Measurements from ENCODE around the gene DENND5A. TPM values are rescaled to one million over a fixed set of nuclear protein-coding genes. Genes with fewer than 3 reads are reported as not detected.

The DENND5A gene
- total and polyA plus RNA-seq, 2 of the 8 experiments (the other 6 are each of a cell fraction or from before 2014, with no cell fraction given): 65.7 to 139 TPM

DNA sequence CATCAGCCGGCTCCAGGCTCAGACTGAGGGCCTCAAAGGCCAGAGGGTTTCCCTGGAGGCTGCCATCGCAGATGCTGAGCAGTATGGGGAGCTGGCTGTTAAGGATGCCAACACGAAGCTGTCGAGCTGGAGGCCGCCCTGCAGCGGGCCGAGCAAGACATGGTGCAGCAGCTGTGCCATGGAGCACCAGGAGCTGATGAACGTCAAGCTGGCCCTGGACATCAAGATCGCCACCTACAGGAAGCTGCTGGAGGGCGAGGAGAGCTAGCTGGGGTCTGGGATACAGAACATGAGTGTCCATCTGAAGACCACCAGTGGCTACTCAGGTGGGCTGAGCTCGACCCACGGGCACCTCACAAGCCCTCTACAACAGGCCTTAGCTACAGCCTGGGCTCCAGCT, 169.7 kb downstream of the DENND5A start (continued):
- TF ChIP-seq CTBP2 (IDR thresholded peaks at IDR 0.05; ENCODE audit: borderline replicate concordance, insufficient read depth, insufficient read length, low read length) (no peak), KDM5A (IDR thresholded peaks at IDR 0.05; ENCODE audit: low read length) (no peak), RBBP5 (IDR thresholded peaks at IDR 0.05; ENCODE audit: borderline replicate concordance, low read depth, low read length) (no peak), ASH2L (IDR thresholded peaks at IDR 0.05; ENCODE audit: low read length) (no peak), RNF2 (IDR thresholded peaks at IDR 0.05; ENCODE audit: borderline replicate concordance, low read depth, low read length, missing control alignments, poor library complexity, severe bottlenecking) (no peak), NANOG (IDR thresholded peaks at IDR 0.05; ENCODE audit: insufficient read depth, low read depth, low read length, poor library complexity, severe bottlenecking) (no peak), GTF2F1 (IDR thresholded peaks at IDR 0.05; ENCODE audit: borderline replicate concordance, low read depth, low read length) (no peak), NRF1 (IDR thresholded peaks at IDR 0.05; ENCODE audit: low read depth, low read length) (no peak)

Data from H1 (cell line).